Osteocyte (in vitro differentiated cells): ENCODE results near the gene BEST1. TPM values are rescaled to one million over a fixed set of nuclear protein-coding genes. Genes with fewer than 3 reads are reported as not detected.

Experiments
- DNase-seq: peaks from one replicate; pipeline ENCODE4 v3.0.0; 2021; ENCODE audit warnings: mixed read lengths; ENCODE audit not compliant: unreplicated experiment; ENCODE audit errors: extremely low spot score
- H3K27ac Mint-ChIP-seq: one replicate; pipeline ENCODE4 v1.8.0; 2021; ENCODE audit warnings: mild to moderate bottlenecking, mixed read lengths; ENCODE audit not compliant: unreplicated experiment
- H3K27me3 Mint-ChIP-seq: one replicate; pipeline ENCODE4 v1.8.0; 2021; ENCODE audit warnings: mixed read lengths; ENCODE audit not compliant: unreplicated experiment
- H3K36me3 Mint-ChIP-seq: one replicate; pipeline ENCODE4 v1.8.0; 2021; ENCODE audit warnings: mixed read lengths; ENCODE audit not compliant: unreplicated experiment
- H3K4me1 Mint-ChIP-seq: one replicate; pipeline ENCODE4 v1.8.0; 2021; ENCODE audit warnings: mixed read lengths; ENCODE audit not compliant: unreplicated experiment
- H3K4me3 Mint-ChIP-seq: one replicate; pipeline ENCODE4 v1.8.0; 2021; ENCODE audit warnings: mild to moderate bottlenecking, moderate library complexity, mixed read lengths; ENCODE audit not compliant: unreplicated experiment
- H3K9me3 Mint-ChIP-seq: one replicate; pipeline ENCODE4 v1.8.0; 2021; ENCODE audit warnings: mixed read lengths; ENCODE audit not compliant: unreplicated experiment
- CTCF ChIP-seq: fragments of 200-600 bp; sonication (generic); IDR thresholded peaks from 2 replicates; pipeline ENCODE4 v1.5.0; 2021; ENCODE audit warnings: antibody characterized with exemption, mild to moderate bottlenecking, moderate library complexity
- total RNA-seq: library from RNA; stranded (reverse); gene quantifications from 2 replicates; pipeline ENCODE4 v1.2.1, GENCODE V29; 2021

Gene BEST1
- total RNA-seq, 1 donor from 2014 or later = 0.81 TPM

GRCh38 chr11:61912530-61912898, 37.6 kb upstream of the BEST1 start:
- Mint-ChIP-seq H3K4me1 (peaks cover 34% of the 10 kb centered on the region), H3K27me3 (no peaks in the 10 kb centered on the region), H3K36me3 (peaks cover 1% of the 10 kb centered on the region), H3K27ac (no peak overlapping the region), H3K4me3 (no peak overlapping the region), H3K9me3 (no peaks in the 10 kb centered on the region)
- DNase-seq = no peak
- no peak for TF ChIP-seq CTCF

GRCh38 chr11:61912991-61913698, 37.0 kb upstream of the BEST1 start:
- Mint-ChIP-seq H3K4me3 (no peak overlapping the region), H3K27me3 (no peaks in the 10 kb centered on the region), H3K4me1 (peaks cover 40% of the 10 kb centered on the region), H3K36me3 (no peaks in the 10 kb centered on the region), H3K27ac (peak overlapping the region; percentile 24), H3K9me3 (no peaks in the 10 kb centered on the region)
- TF ChIP-seq CTCF = no peak
- no peak for DNase-seq

GRCh38 chr11:61913699-61914395, 36.3 kb upstream of the BEST1 start:
- TF ChIP-seq CTCF = no peak
- Mint-ChIP-seq H3K27me3 (no peaks in the 10 kb centered on the region), H3K4me1 (peaks cover 45% of the 10 kb centered on the region), H3K4me3 (no peak overlapping the region), H3K36me3 (no peaks in the 10 kb centered on the region), H3K9me3 (no peaks in the 10 kb centered on the region), H3K27ac (no peak overlapping the region)
- DNase-seq = no peak

DNA sequence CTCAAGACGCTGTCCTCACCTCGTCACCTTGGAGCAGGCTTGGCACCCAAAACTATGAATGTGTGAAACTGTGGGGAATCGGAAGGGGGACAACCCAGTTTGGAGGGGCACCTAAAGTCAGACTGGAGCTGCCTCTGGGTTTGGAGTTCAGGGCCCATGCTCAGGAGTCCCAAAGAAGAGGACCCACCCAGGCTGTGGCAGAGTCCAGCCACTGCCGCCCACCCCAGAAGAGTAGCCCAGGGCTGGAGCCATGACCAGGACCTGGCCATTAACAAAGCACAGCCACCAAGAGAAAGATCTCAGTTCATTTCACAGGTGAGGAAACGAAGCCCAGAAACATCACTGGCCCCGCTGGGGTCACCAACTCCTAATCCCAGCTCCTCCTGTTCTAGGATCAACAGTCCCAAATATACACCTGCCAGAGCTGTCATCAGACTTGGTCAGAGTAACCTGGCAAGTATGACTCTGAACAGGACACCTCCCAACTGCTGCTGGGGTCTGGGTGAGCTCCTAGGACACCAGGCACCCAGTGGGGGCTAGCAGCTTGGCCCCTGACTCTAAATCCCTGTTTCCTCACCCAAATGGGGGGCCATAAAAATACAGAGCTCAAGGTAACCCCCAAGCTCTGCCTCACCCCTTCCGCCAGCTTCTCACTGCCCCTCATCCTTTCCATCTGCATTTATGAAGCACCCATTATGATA, 35.5 kb upstream of the BEST1 start:
- Mint-ChIP-seq H3K27me3 (no peaks in the 10 kb centered on the region), H3K4me3 (no peak overlapping the region), H3K27ac (no peak overlapping the region), H3K36me3 (no peaks in the 10 kb centered on the region), H3K4me1 (peaks cover 52% of the 10 kb centered on the region), H3K9me3 (no peaks in the 10 kb centered on the region)
- DNase-seq = no peak
- no peak for TF ChIP-seq CTCF

DNA sequence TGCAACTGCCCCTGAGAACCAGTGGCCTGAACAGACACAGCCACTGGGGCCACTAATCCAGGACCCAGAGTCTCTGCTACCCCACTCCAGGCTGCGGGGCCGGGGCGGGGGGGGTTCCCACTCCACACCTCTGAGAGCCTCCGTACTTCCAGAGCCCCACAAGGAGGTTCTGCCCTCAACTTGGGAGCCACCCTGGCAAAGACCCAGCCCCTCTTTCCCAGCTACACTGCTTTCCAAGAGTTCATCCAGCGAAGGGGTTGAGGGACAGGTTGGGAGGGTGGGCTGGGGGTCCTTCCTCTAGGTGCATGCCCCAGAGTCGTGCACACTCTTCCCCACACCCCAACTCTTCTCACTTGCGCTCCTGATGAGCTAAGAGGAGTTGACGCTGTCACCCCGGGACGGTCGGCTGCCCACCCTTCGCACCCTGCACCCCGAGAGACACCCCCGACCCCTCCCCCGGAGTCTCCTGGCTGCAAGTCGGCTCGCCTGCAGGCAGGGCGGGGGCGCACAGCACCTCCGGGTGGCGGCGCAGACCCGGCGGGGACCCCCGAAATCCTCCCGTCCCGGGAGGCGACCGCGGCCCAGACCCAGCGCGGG, 33.3 kb upstream of the BEST1 start:
- no peaks in the 10 kb centered on the region for H3K36me3 Mint-ChIP-seq
- peak overlapping the region; percentile 77 for H3K4me3 Mint-ChIP-seq
- no peaks in the 10 kb centered on the region for H3K9me3 Mint-ChIP-seq
- no peak for DNase-seq
- H3K4me1 Mint-ChIP-seq = peaks cover 60% of the 10 kb centered on the region
- H3K27ac Mint-ChIP-seq = peak overlapping the region; percentile 63
- no peaks in the 10 kb centered on the region for H3K27me3 Mint-ChIP-seq
- TF ChIP-seq CTCF = no peak
